Measurements from ENCODE around the gene FRS2.

The FRS2 gene

GRCh38 chr12:69523433-69524330, 53.5 kb downstream of the FRS2 start:
- FAIRE-seq: no peak
- DNase-seq (ENCODE audit: extremely low spot score, insufficient read length, low read depth): no peak

GRCh38 chr12:69524331-69524630, 54.1 kb downstream of the FRS2 start:
- FAIRE-seq (no peak), DNase-seq (ENCODE audit: extremely low spot score, insufficient read length, low read depth) (no peak)

DNA sequence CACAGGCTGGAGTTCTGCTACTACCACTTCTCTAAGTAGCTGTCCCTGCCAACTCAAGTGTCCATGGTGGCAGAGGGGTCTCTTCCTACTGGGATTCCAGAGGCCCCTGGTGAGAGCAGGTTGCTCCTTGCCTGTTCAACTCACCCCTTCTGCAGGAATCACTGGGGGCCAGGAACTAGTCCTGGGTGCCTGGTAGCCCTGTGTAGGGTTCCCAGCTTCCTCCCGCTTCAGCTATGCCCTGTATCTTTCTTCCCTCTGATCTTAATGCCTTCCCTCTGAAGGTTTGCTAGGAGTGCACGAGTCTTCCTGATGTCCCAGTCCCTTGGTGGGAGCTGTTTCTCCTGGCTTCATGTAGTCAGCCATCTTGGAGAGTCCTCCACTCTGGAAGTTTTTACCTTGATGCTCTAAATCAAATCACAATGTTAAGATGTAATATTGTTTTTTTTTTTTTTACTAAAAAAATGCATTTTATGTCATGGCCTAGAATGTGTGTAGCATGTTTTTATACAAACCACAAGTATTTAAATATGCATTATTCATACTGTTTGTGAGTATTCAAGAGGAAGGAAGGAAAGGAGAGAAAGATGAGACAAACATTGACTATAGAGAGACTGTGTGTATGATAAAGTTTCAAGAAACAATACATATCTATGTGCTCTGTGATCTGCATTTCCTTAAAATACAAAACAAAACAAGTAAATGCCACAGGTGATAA, 54.7 kb downstream of the FRS2 start:
- no peak for DNase-seq (ENCODE audit: extremely low spot score, insufficient read length, low read depth)
- FAIRE-seq: no peak

DNA sequence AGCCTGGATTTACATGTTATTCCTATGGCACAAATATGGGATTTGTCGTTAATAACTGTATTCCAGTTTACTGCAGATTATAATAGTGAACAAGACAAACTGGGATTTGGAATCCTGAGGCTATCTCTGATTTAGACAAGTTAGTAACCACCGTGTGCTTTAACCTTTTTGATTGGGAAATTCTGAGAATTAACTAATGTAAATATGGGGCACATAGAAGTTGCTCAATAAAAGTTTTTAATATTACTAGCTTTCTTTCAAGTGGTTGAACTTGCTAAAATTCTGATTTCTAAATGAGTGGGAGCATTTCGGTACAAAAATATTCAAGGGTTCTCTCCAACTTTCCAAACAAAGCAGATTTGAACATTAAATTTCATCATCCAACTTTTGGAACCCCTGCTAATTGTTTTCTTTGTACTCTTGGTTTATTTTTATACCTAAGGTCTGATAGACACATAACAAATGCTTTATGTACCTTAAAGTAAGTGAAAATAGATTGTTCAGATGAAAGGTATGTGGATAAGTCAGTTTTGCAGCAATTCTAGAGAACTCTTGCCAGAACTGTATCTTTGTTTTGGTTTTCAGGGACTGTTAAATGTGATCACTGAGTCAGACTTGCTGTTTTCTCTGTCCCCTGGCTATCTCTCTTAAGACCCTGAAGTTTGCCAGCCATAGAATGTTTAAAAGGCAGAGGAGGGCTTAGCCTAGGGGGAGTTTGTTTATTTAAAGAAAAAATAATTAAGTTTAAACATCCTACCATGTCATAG, 57.5 kb downstream of the FRS2 start:
- FAIRE-seq: no peak
- no peak for DNase-seq (ENCODE audit: extremely low spot score, insufficient read length, low read depth)

GRCh38 chr12:69529021-69529420, 58.8 kb downstream of the FRS2 start:
- FAIRE-seq (no peak), DNase-seq (ENCODE audit: extremely low spot score, insufficient read length, low read depth) (no peak)

GRCh38 chr12:69533844-69534243, 63.7 kb downstream of the FRS2 start:
- DNase-seq (ENCODE audit: extremely low spot score, insufficient read length, low read depth): no peak
- FAIRE-seq: no peak

DNA sequence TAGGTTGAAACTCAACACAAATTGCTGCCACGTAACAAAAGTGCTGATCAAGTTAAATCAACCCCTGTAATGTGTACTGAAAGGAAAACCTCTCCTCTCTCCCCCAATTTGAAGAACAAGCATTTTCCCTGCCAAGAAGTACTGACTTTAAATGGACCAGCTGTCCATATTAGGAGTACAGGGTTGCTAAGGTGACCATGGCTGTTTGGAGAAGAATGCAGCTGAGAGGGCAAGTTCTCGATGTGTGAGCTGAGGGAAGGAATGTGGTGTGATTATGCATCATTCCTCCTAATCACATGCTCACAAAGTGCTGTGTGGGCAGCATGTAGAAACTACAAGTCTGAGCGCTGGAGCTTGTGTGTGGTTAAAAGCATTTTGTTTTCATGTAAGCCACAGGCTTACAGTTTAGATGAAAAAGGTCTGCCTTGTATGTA, 64.2 kb downstream of the FRS2 start:
- DNase-seq (ENCODE audit: extremely low spot score, insufficient read length, low read depth) (peak; percentile 2), FAIRE-seq (peak; percentile 73)

- DNase-seq (ENCODE audit: extremely low spot score, insufficient read length, low read depth): no peak
- no peak for FAIRE-seq
Observed at GRCh38 chr12:69540987-69541386, 70.8 kb downstream of the FRS2 start.

- FAIRE-seq (no peak), DNase-seq (ENCODE audit: extremely low spot score, insufficient read length, low read depth) (no peak)
Observed at GRCh38 chr12:69544087-69544486, 73.9 kb downstream of the FRS2 start.

DNA sequence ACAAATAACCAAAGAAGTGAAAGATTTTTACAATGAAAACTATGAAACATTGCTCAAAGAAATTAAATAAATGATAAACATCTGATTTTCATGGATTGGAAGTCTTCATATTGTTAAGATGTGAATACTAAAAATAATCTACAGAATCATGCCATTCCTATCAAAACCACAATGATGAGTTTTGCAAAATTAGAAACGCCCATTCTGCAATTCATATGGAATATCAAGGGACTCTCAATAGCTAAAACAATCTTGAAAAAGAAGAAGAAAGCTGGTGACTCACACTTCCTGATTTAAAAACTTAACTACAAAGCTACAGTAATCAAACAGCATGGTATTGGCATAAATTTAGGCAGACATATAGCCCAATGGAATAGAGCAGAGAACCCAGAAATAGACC, 74.9 kb downstream of the FRS2 start:
- FAIRE-seq (no peak), DNase-seq (ENCODE audit: extremely low spot score, insufficient read length, low read depth) (no peak)

DNA sequence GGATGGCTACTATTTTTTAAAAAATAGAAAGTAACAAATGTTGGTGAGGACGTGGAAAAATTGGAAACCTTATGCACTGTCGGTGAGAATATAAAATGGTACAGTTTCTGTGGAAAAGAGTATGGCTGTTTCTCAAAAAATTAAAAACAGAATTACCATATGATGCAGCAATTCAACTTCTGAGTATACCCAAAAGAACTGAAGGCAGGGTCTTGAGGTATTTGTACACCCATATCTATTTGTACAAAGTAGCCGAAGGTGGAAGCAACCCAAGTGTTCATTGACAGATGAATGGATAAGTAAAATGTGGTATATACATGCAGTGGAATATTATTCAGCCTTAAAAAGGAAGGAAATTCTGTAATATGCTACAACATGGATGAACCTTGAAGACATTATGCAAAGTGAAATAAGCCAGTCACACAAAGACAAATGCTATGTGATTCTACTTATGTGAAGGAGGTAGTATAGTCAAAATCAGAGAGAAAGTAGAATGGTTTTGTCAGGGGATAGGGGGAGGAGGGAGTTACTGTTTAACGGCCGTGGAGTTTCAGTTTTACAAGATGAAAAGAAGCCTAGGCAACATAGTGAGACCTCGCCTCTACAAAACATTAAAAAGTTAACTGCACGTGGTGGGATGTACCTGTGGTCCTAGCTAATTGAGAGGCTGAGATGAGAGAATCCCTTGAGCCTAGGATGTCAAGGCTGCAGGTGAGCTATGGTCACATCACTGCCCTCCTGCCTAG, 76.7 kb downstream of the FRS2 start:
- FAIRE-seq (peak; percentile 67), DNase-seq (ENCODE audit: extremely low spot score, insufficient read length, low read depth) (no peak)

- DNase-seq (ENCODE audit: extremely low spot score, insufficient read length, low read depth) (no peak), FAIRE-seq (no peak)
Observed at GRCh38 chr12:69548687-69549086, 78.5 kb downstream of the FRS2 start.

DNA sequence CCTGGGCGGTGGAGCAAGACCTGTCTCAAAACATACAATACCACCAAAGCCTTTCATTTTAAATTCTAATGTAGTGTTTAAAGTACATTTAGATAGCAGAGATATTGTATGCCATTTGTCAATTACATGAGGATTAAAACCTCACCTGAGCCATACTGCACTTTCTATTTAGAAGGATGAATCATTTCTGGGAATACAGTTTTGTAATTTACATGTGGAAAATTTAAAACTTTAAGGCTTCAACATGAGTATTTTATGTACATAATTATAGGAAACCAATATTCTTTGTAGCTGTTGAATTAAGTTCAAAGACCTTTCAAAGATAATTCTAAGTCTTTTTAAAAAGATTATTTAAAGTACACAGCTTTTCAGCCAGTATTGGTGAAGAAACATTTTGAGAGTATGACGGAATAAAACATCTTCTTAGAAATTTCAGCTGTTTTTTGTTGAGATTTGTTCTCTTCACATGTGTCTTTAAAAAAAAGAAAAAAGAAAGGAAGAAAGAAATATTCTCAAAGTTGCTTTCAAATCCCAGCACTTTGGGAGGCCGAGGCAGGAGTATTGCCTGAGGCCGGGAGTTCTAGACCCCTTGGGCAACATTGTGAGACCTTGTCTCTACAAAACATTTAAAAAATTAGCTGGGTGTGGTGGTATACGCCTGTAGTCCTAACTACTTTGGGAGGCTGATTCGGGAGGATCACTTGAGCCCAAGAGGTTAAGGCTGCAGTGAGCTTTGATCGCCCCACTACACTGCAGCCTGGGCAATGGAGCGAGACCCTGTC, 80.6 kb downstream of the FRS2 start:
- FAIRE-seq (no peak), DNase-seq (ENCODE audit: extremely low spot score, insufficient read length, low read depth) (no peak)

GRCh38 chr12:69553628-69554248, 83.5 kb downstream of the FRS2 start:
- DNase-seq (ENCODE audit: extremely low spot score, insufficient read length, low read depth): no peak
- FAIRE-seq: no peak

DNA sequence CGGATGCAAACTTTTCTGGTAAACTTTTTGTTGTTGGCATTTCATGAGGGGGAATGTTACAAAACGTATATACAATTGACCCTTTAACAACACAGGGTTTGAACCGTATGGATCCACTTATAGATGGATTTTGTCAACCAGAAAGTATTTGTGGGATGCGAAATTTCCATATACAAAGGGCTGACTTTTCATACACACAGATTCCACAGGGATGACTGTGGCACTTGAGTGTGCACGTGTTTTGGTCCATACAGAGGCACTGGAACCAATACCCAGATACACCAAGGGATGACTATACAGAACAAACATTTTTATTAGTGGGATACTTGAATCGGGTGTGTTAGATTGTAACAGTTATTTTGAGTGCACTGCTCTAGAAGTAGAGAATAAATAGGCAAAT, 85.3 kb downstream of the FRS2 start:
- DNase-seq (ENCODE audit: extremely low spot score, insufficient read length, low read depth) (no peak), FAIRE-seq (no peak)

DNA sequence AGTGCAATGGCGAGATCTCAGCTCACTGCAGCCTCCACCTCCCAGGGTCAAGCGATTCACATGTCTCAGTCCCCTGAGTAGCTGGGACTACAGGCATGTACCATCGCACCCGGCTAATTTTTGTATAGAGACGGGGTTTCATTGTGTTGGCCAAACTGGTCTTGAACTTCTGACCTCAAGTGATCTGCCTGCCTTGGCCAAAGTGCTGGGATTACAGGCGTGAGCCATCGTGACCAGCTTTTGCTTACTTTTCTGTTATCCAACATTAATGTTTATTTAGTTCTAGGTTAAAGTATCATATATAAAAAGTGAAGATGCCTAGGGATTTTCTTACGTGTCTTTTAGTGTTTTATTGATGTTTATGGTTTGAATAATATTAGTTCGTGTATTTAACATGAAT, 86.2 kb downstream of the FRS2 start:
- FAIRE-seq: no peak
- no peak for DNase-seq (ENCODE audit: extremely low spot score, insufficient read length, low read depth)

DNA sequence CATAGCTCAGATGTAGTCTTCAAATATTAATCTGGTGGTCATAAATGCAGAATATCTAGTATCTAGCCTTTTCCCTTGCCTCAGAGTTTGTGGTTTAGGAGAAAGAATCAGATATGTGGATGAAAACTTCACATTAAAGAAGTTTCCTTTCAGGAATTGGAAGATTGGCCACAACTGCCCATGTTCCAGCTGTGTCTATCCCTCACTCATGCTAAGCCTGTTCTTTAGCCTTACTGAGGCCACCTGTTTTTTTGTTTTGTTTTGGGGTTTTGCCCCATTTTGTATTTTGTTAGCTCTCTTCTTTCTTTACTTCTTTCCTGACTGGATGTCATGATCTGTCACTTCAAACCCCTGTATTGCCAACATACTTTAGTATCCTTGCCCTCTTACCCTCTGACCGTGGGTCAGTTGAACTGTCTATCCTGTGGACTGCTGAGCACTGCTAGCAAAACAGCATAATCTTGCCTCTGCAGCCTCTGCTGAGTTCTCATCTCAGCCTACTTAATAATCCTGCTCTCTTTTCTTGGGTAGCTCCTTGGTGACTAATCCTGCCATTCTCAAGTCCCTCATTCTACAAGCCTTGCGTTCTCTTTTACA, 93.1 kb downstream of the FRS2 start:
- no peak for DNase-seq (ENCODE audit: extremely low spot score, insufficient read length, low read depth)
- no peak for FAIRE-seq

GRCh38 chr12:69566603-69567002, 96.4 kb downstream of the FRS2 start:
- FAIRE-seq (no peak), DNase-seq (ENCODE audit: extremely low spot score, insufficient read length, low read depth) (no peak)

DNA sequence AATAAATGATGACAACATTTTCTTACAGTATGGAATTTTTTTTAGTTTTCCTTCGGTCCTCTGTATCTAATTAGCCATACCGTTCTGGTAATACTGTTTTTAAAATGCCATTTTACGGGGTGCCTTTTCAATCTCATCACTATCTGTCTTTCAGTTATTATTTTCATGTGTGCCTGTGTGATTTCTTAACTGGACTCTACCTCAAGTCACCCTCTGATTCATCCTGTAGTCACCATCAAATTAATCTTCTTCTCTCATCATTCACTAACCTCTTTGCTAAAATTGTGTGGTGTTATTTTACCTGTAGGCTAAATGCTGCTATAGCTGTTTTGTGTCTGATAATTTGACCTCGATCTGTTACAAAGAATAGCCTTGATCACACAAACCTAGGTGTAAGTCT, 99.0 kb downstream of the FRS2 start:
- DNase-seq (ENCODE audit: extremely low spot score, insufficient read length, low read depth) (no peak), FAIRE-seq (no peak)

Measured in GM18507 (cell line).